Measurements from ENCODE around the gene SMIM44. TPM values are rescaled to one million over a fixed set of nuclear protein-coding genes. Genes with fewer than 3 reads are reported as not detected.
A peak's percentile ranks its signal among the peaks of the same experiment; 100 is the strongest.

SMIM44 gene
- total RNA-seq, 2 donors from 2014 or later: not detected

- 84 to 86% methylated on average over 8 to 11 of the region's 11 CpGs for WGBS, 2 experiments (ENCODE audit: insufficient coverage in 1 of 2, insufficient read length in 1 of 2)
- Histone ChIP-seq H3K9me3 (ENCODE audit: control insufficient read depth, low read length) (no peaks in the 10 kb centered on the region), H3K27me3 (ENCODE audit: control insufficient read depth, insufficient read depth, low read length, poor library complexity, severe bottlenecking) (no peaks in the 10 kb centered on the region), H3K9ac (ENCODE audit: extremely low read depth, low read length, poor library complexity, severe bottlenecking) (no peak overlapping the region), H3K36me3 (ENCODE audit: control insufficient read depth, insufficient read depth, low read length) (no peaks in the 10 kb centered on the region), H3K4me1 (ENCODE audit: control insufficient read depth, insufficient read depth, low read length) (no peaks in the 10 kb centered on the region), H3K4me3 (ENCODE audit: low read length) (peak overlapping the region; percentile 90), H3K27ac (ENCODE audit: low read depth, low read length) (no peak overlapping the region)
- peaks cover 2% of the 10 kb centered on the region for H3K36me3 Mint-ChIP-seq (ENCODE audit: low read depth)
- no peak for DNase-seq
- peak overlapping the region; percentile 99 for H3K27ac Mint-ChIP-seq
- peak overlapping the region; percentile 83 for H3K4me3 Mint-ChIP-seq
- H3K27me3 Mint-ChIP-seq (ENCODE audit: insufficient read depth): peaks cover 3% of the 10 kb centered on the region
- H3K4me1 Mint-ChIP-seq: peaks cover 5% of the 10 kb centered on the region
- no peaks in the 10 kb centered on the region for H3K9me3 Mint-ChIP-seq
- TF ChIP-seq, protein P1, sequence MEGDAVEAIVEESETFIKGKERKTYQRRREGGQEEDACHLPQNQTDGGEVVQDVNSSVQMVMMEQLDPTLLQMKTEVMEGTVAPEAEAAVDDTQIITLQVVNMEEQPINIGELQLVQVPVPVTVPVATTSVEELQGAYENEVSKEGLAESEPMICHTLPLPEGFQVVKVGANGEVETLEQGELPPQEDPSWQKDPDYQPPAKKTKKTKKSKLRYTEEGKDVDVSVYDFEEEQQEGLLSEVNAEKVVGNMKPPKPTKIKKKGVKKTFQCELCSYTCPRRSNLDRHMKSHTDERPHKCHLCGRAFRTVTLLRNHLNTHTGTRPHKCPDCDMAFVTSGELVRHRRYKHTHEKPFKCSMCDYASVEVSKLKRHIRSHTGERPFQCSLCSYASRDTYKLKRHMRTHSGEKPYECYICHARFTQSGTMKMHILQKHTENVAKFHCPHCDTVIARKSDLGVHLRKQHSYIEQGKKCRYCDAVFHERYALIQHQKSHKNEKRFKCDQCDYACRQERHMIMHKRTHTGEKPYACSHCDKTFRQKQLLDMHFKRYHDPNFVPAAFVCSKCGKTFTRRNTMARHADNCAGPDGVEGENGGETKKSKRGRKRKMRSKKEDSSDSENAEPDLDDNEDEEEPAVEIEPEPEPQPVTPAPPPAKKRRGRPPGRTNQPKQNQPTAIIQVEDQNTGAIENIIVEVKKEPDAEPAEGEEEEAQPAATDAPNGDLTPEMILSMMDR (conservative IDR thresholded peaks at IDR 0.05): no peak
These were observed 49.3 kb downstream of the SMIM44 start for GRCh38 chr19:3433805-3434540.

- no peak overlapping the region for H3K4me3 ChIP-seq (ENCODE audit: low read length)
- no peak overlapping the region for H3K27ac ChIP-seq (ENCODE audit: low read depth, low read length)
- Mint-ChIP-seq H3K9me3 (no peaks in the 10 kb centered on the region), H3K27me3 (ENCODE audit: insufficient read depth) (peaks cover 3% of the 10 kb centered on the region), H3K4me3 (no peak overlapping the region), H3K27ac (no peak overlapping the region), H3K4me1 (peaks cover 5% of the 10 kb centered on the region), H3K36me3 (ENCODE audit: low read depth) (peaks cover 2% of the 10 kb centered on the region)
- H3K27me3 ChIP-seq (ENCODE audit: control insufficient read depth, insufficient read depth, low read length, poor library complexity, severe bottlenecking): no peaks in the 10 kb centered on the region
- TF ChIP-seq, protein P1 (conservative IDR thresholded peaks at IDR 0.05): no peak
- no peaks in the 10 kb centered on the region for H3K4me1 ChIP-seq (ENCODE audit: control insufficient read depth, insufficient read depth, low read length)
- no peak overlapping the region for H3K9ac ChIP-seq (ENCODE audit: extremely low read depth, low read length, poor library complexity, severe bottlenecking)
- H3K9me3 ChIP-seq (ENCODE audit: control insufficient read depth, low read length): no peaks in the 10 kb centered on the region
- 88 to 90% methylated on average over 6 to 11 of the region's 12 CpGs for WGBS, 2 experiments (ENCODE audit: insufficient coverage in 1 of 2, insufficient read length in 1 of 2)
- DNase-seq: no peak
- H3K36me3 ChIP-seq (ENCODE audit: control insufficient read depth, insufficient read depth, low read length): no peaks in the 10 kb centered on the region
These were observed 49.9 kb downstream of the SMIM44 start for GRCh38 chr19:3433313-3433712.

Other genes starting within 250 kb of the SMIM44 start
- gene NFIC, start 116.9 kb downstream of the SMIM44 start, total RNA-seq: 1 to 10 TPM; 5.2 to 6.6 TPM
- gene SMIM24, start 2.9 kb downstream of the SMIM44 start, total RNA-seq: not detected
- 10 to 100 TPM; 13.4 to 14.3 TPM for gene DOHH, start 17.2 kb upstream of the SMIM44 start, total RNA-seq
- 10 to 100 TPM; 56.7 to 65.1 TPM for gene FZR1, start 22.9 kb upstream of the SMIM44 start, total RNA-seq
- 1 to 10 TPM; 4.6 to 5.7 TPM for gene TEKTIP1, start 55.7 kb upstream of the SMIM44 start, total RNA-seq
- gene MFSD12, start 74.1 kb upstream of the SMIM44 start, total RNA-seq: 10 to 100 TPM; 48.2 to 62.4 TPM
- gene HMG20B, start 89.5 kb upstream of the SMIM44 start, total RNA-seq: 100 to 1,000 TPM in 1 of 2 donors, 10 to 100 TPM in 1; 80.7 to 102 TPM
- gene GIPC3, start 102.0 kb upstream of the SMIM44 start, total RNA-seq: 1 to 10 TPM in 1 of 2 donors, under 1 TPM in 1; 0.93 to 1.5 TPM
- gene TBXA2R, start 123.4 kb upstream of the SMIM44 start, total RNA-seq: under 1 TPM; 0.29 to 0.42 TPM
- gene CACTIN, start 143.3 kb upstream of the SMIM44 start, total RNA-seq: 10 to 100 TPM; 31.5 to 33.5 TPM
- gene PIP5K1C, start 217.0 kb upstream of the SMIM44 start, total RNA-seq: 10 to 100 TPM; 43.5 to 51.5 TPM
- 10 to 100 TPM; 15.7 to 25.9 TPM for gene TJP3, start 224.9 kb upstream of the SMIM44 start, total RNA-seq